ENCODE measurements around the gene PSMD1.

DNA sequence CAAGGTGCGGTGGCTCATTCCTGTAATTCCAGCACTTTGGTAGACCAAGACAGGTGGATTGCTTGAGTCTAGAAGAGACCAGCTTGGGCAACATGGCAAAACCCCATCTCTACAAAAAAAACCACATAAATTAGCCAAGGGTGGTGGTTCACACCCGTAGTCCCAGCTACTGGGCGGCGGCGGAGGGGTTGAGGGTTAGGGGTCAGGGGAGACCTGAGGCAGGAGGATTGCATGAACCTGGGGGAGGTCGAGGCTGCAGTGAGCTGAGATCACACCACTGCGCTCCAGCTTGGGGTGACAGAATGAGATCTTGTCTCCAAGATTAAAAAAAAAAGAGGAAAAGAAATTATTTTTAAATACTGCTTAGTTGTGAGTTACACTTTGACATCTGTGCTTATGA is 69.5 kb downstream of the PSMD1 start:
- TF ChIP-seq POLR2A (IDR thresholded peaks at IDR 0.05; ENCODE audit: borderline replicate concordance, extremely low read depth, insufficient read depth, insufficient read length): no peak
- TF ChIP-seq, protein P1, sequence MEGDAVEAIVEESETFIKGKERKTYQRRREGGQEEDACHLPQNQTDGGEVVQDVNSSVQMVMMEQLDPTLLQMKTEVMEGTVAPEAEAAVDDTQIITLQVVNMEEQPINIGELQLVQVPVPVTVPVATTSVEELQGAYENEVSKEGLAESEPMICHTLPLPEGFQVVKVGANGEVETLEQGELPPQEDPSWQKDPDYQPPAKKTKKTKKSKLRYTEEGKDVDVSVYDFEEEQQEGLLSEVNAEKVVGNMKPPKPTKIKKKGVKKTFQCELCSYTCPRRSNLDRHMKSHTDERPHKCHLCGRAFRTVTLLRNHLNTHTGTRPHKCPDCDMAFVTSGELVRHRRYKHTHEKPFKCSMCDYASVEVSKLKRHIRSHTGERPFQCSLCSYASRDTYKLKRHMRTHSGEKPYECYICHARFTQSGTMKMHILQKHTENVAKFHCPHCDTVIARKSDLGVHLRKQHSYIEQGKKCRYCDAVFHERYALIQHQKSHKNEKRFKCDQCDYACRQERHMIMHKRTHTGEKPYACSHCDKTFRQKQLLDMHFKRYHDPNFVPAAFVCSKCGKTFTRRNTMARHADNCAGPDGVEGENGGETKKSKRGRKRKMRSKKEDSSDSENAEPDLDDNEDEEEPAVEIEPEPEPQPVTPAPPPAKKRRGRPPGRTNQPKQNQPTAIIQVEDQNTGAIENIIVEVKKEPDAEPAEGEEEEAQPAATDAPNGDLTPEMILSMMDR (IDR thresholded peaks at IDR 0.05 in 2 of 3, conservative IDR thresholded peaks at IDR 0.05 in 1 of 3; ENCODE audit: borderline replicate concordance in 1 of 3, insufficient read depth in 1 of 3, low read depth in 2 of 3, low read length in 2 of 3): no peak
